ENCODE measurements around the gene DMBT1.

The DMBT1 gene

DNA sequence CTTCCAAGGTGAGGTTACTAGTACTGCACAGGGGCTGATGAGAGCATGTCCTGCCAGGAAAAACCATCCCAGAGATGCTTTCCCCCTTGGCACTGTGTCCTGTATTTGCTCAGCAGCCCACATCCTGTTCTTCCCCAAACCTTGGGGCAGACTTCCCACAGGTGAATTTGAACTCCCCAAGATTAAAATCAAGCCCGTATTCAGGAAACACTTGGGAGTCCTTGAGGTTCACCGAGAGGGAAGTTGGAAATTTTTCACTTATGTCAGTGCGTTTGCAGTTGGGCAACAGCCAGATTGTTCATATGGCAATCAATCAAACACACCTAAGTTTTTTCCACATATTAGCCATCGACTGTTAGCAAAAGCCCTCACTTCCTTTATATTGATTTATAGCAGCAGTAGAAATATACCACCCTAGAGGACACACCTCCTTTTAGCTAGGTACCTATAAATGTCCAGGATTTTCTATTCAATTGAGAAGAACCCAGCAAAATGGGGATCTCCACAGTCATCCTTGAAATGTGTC is at the start of gene DMBT1:
TSS of gene DMBT1 (plus strand) at position 476 of the 526 bp plus-strand sequence. CDS start at position 493, 17 bp downstream.
- DNase-seq = no peak

DNA sequence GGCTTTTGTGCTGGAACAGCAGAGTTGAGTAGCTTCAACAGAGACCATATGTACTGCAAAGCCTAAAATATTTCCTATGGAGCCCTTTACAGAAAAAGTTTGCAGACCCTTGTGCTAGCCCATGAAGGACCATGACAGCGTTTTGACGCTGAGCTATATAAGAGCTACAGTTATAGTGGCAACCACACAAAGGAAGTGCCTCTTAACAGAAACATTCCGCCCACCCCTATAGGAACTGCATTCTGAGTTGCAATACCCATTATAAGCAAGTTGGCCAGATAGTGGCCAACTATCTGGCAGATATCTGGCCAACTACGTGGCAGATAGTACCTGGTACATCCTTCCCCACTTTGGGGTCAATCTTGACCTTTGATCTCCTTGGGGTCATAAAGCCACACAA is 47.5 kb upstream of the DMBT1 start:
- DNase-seq = no peak

DNA sequence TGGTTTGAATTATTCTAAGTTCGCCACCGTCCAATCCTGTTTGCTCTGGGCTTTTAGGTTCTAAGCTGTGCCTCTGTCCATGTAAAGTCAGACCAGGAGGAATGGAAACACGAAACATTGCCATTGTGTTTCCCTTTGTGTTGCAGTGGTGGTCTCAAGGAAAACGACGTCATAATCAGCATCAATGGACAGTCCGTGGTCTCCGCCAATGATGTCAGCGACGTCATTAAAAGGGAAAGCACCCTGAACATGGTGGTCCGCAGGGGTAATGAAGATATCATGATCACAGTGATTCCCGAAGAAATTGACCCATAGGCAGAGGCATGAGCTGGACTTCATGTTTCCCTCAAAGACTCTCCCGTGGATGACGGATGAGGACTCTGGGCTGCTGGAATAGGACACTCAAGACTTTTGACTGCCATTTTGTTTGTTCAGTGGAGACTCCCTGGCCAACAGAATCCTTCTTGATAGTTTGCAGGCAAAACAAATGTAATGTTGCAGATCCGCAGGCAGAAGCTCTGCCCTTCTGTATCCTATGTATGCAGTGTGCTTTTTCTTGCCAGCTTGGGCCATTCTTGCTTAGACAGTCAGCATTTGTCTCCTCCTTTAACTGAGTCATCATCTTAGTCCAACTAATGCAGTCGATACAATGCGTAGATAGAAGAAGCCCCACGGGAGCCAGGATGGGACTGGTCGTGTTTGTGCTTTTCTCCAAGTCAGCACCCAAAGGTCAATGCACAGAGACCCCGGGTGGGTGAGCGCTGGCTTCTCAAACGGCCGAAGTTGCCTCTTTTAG is 46.3 kb upstream of the DMBT1 start:
- no peak for DNase-seq

DNA sequence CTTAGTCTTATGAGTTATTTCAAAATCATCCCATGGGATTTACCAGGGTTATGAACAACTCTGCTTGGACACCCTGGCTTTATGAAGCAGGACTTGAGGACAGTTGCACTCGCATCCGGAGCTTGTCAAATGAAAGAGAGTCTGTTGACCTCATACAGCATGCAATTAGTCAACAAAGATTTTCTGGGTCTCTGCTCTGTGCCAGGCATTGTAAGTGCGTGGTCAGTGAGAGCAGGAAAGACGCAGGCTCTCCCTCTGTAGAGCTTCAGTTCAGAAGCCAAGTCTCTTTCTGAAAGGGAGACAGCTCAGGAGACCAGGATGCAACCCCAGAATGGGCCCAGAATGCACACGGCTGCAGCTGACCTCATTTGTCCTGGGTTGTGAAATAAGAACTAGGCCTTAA is 45.5 kb upstream of the DMBT1 start:
- no peak for DNase-seq

DNA sequence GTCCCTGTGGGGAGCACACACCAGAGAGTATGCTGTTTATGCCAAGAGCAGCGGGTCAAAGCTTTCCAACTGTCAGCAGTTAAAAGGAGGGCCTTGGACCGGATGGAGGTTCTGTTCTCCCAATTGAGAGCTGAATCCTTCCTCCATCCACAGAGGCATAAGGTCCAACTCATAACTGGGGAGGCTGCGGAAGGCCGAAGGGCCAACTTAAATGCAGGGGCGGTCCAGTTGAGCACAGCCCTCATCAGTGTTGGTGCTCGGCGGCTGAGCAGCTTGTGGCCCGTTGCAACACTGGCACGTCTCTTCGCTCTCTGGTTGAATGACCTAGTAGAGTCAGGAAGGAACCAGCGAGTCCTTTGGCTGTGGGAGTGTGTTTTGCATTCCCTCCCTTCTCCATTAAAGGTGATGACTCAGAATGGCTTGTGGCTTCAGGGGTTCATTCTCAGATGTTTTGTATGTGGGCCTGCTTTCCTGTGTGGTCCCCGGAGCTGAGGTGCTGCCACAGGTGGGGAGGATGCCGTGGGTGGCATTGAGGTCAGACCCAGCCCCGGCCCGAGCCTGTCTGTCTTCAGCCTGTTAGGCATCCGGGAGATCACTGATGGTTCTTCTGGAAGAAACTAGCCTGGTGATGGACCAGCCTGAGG is 44.8 kb upstream of the DMBT1 start:
- DNase-seq = peak; percentile 83

DNA sequence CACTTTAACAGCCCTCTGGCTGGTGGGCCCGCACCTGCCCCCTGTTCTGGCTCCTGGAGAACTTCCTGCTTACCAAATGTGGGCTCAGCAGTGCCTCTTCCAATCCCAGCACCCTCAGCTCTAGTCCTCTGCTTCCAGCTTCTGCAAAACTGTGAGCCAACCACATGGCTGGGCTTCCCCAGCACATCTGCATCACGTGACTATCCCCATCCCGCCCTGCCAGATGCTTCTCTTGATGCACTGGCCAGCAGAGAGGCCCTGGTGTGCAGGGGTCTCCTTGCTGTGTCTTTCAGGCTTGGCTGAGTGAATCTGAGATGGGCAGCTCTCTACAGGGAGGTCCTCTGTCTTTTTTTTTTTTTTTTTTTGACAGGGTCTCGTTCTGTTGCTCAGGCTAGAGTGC is 43.8 kb upstream of the DMBT1 start:
- no peak for DNase-seq

DNA sequence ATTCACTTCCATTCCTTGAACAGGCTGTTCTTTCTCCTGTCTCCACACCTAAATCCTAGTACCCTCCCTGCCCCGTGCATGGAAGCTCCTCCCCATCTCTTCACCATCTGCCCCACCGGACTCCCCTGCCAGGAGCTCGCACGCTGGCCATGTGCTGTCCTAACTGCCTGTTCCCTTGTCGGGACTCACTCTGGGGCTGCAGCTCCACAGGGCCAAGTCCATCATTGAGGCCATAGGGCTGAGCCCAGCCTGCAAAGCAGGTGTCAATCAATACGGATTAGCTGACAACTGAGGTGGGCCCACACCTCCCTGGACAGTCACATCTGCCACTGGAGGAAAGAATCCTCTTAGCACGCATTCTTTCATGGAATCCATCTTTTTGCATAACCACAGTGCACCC is 41.4 kb upstream of the DMBT1 start:
- DNase-seq = no peak

DNA sequence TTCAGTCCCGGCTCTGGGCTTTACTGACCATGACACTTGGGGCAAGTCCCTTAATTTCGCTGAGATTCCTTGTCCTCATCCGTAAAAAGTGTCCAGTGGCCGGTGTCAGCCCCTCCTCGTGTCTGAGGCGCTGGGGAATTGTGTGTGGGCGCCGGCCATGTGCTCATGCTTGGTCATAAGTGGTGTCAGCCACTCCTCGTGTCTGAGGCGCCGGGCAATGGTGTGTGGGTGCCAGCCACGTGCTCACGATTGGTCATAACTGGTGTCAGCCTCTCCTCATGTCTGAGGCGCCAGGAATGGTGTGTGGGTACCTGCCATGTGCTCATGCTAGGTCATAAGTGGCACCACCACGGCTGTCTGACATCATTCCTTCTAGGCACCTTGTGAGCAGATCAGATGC is 40.7 kb upstream of the DMBT1 start:
- DNase-seq = no peak

DNA sequence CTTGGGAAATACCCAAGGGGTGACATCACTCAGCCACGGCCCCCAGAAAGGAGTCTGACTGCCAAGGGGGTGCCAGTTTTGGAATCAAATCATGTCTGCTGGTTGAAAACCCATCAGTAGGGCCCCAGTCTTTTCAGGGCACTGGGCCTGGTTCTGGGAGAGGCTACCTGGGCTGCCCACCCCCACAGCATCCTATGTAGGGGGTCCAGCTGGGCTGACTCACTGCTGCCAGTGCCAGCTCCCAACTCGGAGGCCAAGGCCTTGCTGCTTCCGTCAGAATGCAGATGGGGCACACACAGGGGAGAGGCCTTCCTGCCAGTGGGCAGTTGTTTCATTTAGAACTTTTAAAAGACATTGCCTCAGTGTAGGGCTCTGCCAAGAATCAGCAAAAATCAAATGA is 39.5 kb upstream of the DMBT1 start:
- no peak for DNase-seq

DNA sequence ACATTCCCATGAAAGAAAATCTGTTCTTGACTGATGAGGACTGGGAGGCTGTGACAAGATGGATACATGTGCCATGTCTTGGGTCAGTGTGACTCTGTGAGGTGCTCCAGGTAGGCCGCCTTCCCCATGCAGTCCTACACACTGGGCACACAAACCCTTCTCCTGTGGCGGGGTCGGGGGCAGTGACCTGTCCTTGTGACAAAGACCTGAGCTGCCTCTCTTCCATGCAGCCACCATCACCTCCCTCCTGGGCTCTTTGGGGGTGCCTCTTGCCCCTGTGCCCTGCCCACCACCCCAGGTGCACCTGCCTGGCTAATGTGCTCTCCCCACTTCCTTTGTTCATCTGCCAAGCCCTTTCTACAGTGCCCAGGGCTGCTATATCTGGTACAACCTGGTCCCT is 35.7 kb upstream of the DMBT1 start:
- no peak for DNase-seq

DNA sequence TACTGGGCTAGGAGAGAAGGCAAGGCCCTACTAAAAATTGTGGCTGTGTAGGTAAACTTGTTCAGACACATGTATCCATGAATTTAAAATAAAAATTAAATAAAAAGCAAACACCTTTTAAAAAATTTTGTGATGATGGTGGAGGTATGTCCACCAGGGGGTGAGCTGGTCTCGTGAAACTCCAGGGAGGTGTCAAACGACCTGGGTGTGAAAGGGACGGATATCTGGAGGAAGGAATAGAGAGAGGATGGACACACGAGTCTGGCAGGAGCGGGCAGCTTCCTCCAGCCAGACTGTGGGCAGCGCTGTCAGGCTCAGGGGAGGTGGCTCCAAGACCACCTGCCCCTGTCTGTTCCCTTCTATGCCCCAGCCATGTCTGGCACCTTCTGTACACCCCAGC is 34.8 kb upstream of the DMBT1 start:
- no peak for DNase-seq

DNA sequence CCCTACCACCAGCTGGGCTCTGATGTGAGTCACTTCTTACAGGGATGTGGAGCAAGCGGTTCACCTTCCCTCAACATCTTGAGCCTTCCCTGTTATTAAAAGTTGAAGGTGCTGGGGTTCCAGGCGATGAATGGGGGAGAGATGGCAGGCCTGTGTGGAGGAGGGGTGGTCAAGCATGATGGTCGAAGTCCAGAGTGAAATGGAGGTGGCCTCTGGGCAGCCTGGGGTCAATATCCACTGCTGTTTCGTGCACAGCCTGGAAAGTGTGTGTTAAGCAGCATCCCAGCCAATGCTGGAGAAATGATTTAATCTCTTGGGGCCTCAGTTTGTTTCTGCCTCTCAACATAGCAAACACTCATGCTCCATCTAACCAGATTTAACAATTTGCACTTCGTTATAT is 33.7 kb upstream of the DMBT1 start:
- no peak for DNase-seq

DNA sequence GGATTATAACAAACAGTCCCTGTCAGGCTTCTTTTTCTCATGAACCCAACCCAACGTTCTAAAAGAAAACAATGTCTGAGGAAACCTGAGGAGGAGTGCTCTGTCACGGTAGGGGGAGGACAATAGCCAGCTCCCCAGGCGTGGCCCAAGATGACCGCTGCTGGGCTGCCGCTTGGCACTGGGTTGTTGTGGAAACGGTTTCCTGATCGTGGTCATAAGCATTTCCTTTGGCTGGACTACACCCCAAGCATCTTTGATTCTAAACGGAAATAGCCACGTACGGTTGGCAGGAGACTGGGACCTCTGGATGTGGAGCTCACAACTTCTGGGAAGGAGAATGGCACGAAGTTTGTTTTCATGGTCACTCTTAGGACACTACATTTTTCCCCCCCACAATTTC is 30.4 kb upstream of the DMBT1 start:
- DNase-seq = no peak

DNA sequence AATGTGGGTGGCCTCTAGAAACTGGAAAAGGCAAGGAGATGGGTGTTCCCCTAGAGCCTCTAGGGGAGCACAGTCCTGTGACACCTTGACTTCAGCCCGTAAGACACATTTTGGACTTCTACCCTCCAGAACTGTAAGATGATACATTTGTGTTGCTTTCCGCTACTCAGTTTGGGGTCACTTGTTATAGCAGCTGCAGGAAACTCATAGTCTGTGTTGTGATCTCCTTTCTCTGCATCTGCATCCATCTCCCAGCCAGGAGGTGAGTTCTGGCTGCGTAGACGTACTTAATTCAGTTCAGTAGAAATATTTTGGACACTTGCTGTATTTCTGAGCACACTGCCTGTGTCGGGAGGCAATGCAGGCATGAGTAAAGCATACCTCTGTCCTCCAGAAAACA is 29.3 kb upstream of the DMBT1 start:
- DNase-seq = no peak

DNA sequence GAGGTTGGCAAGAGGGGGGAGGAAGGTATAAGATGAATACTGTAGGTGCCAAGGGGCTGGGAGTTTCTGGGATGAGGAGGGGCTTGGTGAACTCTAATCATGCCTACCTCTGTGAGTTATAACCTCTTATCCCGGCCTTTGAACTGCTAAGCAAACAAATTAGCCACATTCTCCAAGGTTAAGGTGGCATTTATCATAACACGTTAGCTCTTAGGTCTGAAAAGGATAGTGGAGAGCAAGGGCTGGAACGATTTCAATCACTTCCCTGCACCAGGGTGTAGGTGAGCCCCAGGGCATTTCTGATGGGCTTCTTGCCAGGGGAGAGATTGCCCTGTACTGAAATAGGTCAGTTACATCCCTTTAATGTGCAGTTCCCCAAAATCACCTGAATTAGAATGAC is 28.6 kb upstream of the DMBT1 start:
- no peak for DNase-seq

DNA sequence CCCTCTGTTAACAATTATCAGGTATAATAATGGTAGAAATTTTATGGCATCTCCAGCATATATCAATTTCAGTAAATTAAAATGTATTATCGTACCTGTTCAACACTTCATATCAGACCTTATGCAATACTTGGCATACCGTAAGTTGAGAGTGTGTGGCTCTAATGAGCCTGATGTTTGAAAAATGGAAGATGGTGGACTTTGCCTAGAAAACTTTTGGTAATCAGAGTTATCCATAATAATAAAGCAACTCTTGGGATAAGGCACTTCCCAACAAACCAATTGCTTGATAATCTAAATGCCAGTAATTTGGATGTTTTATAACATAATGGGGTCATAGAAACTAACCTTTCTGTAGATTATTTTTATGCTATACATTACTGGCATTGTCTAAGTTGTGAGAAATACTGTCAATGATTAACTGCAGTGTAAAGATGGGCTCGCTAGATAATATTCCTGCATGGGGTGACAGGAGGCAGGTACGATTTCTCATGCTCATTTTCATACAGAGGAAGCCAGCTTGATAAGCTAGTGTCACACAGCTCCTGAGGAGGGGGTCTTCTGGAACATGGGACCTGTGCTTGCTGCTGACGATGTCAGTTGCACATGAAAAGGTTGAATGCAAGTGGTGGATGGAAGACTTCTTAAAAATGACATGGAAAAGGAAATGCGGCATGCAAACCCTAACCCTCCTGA is 27.8 kb upstream of the DMBT1 start:
- DNase-seq = no peak

DNA sequence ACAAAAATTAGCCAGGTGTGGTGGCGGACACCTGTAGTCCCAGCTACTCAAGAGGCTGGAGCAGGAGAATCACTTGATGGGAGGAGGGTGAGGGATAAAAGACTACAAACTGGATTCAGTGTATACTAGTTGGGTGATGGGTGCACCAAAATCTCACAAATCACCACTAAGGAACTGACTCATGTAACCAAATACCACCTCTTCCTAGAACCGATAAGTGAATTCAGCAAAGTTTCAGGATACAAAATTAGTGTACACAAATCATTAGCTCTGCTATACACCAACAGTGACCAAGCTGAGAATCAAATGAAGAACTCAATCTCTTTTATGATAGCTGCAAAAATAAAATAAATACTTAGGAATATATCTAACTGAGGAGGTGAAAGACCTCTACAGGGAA is 23.0 kb upstream of the DMBT1 start:
- no peak for DNase-seq

DNA sequence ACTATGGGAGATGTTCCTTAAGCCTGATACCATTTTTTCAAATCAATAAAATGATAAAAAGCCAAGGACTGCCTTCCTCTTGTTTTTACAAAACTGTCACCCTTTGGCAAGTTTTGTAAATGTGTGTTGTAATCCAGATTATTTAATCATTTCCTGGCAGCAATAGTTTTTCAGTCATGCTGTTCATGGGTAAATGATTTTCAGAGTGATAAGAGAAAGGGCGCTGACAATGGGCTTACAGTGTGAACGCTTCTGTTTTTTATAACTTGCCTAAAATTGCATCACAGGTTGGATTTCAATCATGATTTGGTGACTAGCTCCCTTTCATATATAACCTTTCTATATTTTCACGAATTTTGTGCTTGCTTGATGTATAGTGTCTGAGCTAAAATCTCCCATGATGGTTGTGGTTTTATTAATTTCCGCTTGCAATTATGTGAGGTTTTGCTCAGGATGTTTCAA is 19.0 kb upstream of the DMBT1 start:
- DNase-seq = no peak

DNA sequence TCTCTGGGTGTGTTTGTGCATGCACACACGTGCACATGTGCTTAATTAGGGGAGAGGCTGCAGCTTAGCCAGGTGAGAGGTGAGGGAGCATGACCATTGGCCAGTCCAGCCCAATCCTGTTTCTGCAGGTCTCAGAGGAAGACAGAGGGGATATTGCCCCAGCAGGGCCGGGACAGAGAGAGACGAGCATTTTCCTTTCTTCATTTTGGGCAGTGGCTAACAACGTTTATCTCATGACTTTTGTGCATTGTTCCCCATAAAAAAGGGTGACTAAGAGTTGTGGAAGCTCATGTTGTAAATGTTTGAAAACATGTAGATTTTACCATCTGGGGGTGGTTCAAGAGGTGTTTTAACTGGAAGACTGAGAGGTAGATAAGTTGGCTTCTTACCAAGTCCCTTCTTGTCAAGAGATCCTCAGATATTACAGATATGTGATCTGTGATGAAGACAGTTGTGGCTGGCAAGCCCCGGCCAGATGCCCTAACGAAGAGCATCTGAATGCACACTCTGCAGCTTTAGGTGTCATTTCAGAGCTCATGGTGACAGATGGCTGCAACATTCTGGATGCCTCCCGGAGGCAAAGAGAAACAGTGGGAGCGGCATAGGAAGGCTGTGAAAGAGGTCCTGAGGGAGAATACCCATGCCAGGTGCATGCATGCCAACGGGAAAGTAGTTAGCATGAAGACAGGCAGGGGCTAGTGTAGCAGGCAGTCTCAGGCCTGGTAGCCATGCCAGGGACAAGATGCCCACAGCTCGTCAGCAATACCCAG is 16.7 kb upstream of the DMBT1 start:
- DNase-seq = no peak

DNA sequence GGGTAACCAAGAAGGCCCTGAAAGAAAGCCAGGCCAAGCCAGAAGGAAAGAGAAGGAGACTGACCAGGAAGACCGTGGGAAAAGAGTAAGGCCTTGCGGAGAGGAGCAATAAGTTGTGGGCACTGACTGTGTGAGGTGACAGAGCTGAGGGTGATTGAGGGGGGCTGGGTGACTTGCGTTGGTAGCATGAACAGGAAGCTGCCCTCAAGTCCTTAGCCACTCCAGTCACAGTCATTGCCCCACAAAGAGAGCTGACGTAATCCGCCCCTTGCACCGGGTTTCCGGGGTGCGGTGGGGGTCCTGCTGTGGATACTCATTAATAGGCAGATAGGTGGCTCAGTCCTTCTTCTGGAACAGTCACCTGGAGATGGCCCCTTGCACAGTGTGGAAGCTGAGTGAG is 16.1 kb upstream of the DMBT1 start:
- no peak for DNase-seq

DNA sequence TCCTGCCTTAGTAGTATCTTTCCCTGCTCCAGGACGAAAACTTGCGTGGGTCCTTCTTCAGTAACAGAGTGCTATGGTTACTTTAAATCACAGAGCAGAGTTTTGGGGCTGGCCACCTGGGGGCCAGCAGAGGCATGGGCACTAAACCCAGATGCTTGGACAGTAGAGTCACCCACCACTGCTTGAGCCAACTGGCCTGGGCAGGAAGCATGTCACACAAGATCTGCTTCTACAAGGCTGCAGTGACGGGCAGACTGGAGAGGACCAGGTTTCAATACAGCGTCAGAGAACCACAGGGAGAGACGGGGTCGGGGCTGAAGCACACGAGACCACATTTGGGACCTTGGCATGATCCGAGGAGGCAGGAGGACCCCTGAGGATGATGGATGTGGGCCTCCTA is 14.3 kb upstream of the DMBT1 start:
- DNase-seq = no peak

DNA sequence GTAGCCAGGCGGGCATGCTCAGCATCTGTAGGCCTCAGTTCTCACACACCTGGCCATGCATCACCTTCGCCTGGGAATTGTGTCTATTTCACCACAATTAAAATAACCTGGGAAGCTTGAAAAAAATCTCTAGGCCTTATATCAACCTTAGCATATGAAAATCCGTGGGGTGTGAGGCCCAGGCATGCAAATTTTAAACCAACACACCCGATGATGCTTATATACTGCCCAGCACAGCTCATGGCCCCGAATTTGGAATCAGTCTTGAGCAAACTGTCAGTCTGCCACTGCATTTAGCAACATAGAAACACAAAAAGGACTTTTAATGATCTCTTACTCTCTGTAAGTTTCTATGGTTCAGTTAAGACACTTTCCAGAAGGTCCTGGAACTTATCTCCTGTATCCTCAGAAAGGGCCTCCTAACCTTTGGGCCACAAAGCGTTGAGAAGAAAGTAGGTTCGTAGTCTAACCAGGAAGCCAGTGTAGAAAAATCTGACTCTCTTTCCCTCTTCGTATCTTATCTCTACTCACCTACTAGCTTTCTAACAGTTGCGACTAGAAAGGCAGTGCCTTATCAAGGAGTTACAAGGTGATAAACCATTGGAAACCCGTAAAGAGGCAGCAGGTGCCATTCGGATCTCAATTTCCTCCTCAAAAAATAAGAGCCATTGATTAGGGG is 12.0 kb upstream of the DMBT1 start:
- no peak for DNase-seq
